Fibroblast of mammary gland (primary cell): ENCODE results near the gene GTF3C1.

Experiments
- DNase-seq: peaks from one replicate; pipeline ENCODE4 v3.0.0-alpha.2; 2010; ENCODE audit warnings: low read depth
- H3K4me3 ChIP-seq: 2 replicates; pipeline ENCODE4 v1.5.1; 2011; ENCODE audit warnings: low read depth, mild to moderate bottlenecking, low read length, moderate library complexity; ENCODE audit not compliant: control insufficient read depth
- CTCF ChIP-seq: conservative IDR thresholded peaks from 2 replicates; pipeline ENCODE4 v1.5.1; 2011; ENCODE audit warnings: low read depth, low read length, inconsistent platforms; ENCODE audit not compliant: control insufficient read depth, insufficient read depth

The GTF3C1 gene

GRCh38 chr16:27549746-27550581, at the start of gene GTF3C1, which contains the start of gene KATNIP:
Gene GTF3C1, minus strand, starts transcription at chr16:27549913. Its CDS starts 23 bp downstream, at chr16:27549890.
Gene KATNIP, plus strand, starts transcription at chr16:27550144. Its CDS starts 27 bp downstream, at chr16:27550171.
- DNase-seq = peak; percentile 96
- peak within 1 kb of the TSS; percentile 86 for H3K4me3 ChIP-seq
- TF ChIP-seq CTCF = no peak

DNA sequence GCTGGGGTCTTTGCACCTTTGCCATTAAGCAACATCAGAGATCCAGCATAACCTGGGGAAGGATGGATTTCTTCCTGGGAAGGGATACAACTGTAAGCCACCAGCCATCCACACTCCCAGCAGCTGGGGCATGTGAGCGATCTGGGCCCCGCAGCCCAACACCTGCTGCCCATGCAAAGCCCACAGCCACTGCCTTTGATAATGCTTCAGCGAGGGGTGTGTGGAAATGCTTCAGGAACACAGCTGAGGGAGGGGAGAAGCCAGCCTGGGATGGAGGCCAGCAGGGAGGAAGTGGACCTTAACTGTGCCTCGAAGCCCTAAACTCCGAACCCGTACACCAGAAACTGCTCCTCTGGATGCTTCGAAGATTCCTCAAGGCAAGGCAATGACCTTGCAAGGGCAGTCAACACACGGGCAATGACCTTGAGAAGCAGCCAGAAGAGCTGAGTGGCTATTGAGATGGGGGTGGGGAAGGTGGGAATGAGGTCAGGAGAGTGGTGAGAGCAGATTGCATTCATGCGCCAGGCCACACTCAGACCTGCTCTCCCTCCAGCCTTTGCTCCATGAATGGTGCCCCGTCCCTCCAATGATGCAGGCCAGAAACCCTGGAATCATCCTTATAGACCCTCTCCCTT, 49.3 kb upstream of the GTF3C1 start:
- no peak overlapping the region for H3K4me3 ChIP-seq
- no peak for TF ChIP-seq CTCF
- no peak for DNase-seq

- no peak for TF ChIP-seq CTCF
- DNase-seq = no peak
- H3K4me3 ChIP-seq = no peak overlapping the region
Observed at GRCh38 chr16:27598220-27598619, 48.5 kb upstream of the GTF3C1 start.

DNA sequence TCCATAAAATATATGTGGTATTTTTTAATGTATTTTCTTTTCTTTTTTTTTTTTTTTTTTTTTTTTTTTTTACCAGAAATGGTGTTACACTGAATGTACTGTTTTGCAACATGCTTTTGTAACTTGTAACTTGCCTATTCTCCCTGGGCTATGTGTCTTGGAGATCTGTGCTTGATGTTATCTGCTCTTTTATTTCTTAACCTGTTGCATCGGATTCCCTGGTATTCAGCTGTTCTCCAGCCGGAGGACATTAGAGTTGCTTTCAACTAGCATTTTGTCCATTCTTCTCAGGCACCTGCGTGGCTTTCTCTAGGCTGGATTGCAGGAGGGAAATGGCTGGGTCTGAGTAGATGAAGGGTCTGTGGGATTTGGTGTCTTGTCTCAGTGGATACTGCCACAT, 47.6 kb upstream of the GTF3C1 start:
- no peak for TF ChIP-seq CTCF
- H3K4me3 ChIP-seq = no peak overlapping the region
- no peak for DNase-seq

DNA sequence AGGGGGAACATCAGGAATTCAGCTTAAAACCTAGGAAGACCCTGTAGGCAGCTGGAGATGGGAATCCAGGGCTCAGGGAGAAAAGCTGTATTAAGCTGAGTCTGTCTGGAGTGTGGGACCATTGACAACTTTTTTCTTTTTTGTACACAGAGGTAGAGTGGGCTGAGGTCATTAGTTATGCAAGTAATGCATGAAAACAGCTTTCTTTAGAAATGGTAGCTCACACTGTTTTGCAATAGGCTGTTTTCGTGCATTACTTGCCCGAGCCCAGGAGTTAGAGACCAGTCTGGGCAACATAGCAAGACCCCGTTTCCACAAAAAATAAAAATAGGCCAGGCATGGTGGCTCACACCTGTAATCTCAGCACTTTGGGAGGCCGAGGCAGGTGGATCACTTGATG, 46.7 kb upstream of the GTF3C1 start:
- DNase-seq = no peak
- no peak for TF ChIP-seq CTCF
- no peak overlapping the region for H3K4me3 ChIP-seq

DNA sequence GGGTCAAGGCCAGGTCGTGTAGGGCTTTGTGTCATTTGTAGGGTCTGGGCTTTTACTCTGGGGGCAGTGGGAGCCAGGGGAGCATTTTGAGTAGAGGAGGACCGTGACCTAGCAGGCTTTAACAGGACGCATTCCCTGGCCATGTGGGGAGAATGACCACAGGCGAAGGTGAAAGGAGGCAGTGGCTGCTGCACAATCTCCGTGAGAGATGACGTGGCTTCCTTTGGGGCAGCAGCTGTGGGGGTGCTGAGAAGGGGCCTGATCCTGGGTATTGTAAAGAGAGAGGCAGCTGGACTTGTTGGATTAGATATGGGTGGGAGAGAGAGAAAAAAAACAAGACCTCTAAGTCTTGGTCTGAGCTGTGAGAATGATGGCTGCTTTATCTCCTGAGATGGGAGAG, 46.3 kb upstream of the GTF3C1 start:
- no peak for DNase-seq
- TF ChIP-seq CTCF = no peak
- H3K4me3 ChIP-seq = no peak overlapping the region
